Activated CD8-positive, alpha-beta memory T cell treated with anti-CD3 and anti-CD28 coated beads for 1 hour (primary cell): ENCODE data around the gene NCAPD2.

Experiments
- DNase-seq, 2 donors: peaks; one replicate each; pipeline ENCODE4 v3.0.0-alpha.2; 2020; ENCODE audit warnings: low read depth in 1 of 2; ENCODE audit errors: extremely low read depth in 1 of 2

The NCAPD2 gene

GRCh38 chr12:6569312-6569711 lies 75.4 kb downstream of the NCAPD2 start:
- no peak for DNase-seq

GRCh38 chr12:6569786-6570185 lies 75.9 kb downstream of the NCAPD2 start:
- no peak for DNase-seq

DNA sequence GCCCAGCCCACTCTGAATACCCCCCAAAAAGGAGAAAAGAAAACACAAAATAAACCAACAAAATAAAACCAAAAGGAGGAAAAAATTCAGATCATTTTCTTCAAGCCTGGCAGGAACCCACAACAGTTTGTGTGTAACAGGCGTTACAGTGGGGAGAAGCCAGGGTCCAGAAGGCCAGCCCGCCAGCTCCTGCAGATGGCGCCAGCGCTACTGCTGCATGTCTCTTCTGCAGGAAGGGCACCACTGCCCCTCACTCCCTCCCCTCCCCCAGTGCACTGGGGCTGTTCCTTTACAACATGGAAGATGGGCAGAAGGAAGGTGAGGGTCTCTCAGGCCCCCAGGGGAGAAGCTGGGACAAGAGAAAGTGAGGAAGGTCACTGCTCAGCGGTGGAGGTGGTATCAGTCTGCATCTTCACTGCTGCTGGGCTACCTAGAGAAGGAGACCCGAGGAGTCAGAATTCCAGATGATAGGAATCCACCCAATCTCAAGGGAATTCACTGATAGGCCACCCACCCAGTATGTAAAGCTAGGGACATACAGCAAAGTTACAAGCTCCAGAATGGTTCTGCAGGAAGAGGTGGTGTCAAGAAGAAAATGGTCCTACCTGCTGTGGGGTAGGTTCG lies 76.5 kb downstream of the NCAPD2 start:
- no peak for DNase-seq

DNA sequence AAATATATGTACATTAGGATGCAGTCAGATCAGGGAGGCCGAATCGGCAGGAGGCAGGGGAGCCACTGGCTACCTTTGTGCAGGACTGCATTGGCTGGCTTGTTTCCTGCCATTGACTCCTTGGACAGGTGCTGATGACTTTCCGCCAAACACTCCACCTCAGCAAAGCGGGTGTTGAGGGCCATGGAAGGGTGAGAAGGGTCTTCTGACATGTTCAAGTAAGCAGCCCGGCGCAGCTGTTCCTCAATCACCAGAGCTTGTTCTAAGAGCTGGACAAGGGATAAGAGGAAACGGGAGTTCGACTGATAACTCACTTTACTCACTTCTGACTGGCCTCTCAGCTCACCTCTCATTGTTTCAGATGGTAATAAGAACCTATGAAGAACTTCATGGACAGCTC lies 79.1 kb downstream of the NCAPD2 start:
- no peak for DNase-seq

GRCh38 chr12:6574576-6575295 lies 80.8 kb downstream of the NCAPD2 start:
- no peak for DNase-seq

DNA sequence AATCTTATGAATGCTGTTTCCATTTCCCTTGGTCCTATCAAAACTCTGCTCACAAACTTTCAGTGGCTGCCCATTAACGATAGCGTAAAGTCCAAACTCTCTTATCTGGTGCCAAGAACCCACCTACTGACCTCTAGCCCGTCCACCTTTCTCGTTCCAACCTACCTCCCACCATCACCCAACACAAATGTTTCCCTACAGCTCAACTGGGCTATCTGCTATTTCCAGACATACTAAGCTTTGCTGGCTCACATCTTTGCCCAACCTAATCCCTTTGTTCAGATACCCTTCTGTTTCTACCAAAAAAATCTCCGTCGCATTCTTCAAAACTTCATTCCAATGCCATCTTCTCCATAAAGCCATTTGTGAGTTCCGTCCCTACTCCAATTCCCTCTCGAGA lies 81.7 kb downstream of the NCAPD2 start:
- DNase-seq = no peak
